ENCODE results near the gene CPA2.

The CPA2 gene

GRCh38 chr7:130286881-130287280 is 20.2 kb downstream of the CPA2 start:
- no peak for FAIRE-seq

DNA sequence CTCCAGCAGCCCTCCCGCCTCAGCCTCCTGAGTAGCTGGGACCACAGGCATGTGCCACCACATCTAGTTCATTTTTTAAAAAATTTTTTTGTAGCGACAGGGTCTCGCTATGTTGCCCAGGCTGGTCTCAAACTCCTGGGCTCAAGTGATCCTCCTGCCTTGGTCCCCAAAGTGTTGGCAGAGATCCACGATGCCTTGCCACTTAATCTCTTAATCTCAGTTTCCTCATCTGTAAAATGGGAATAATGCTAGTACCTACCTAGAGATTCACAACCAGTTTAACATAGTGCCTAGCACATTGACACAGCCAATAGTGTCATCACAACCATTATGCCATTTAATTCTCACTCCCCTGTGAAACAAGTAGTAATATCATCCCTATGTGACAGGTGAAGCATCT is 21.5 kb downstream of the CPA2 start:
- FAIRE-seq, result no peak

DNA sequence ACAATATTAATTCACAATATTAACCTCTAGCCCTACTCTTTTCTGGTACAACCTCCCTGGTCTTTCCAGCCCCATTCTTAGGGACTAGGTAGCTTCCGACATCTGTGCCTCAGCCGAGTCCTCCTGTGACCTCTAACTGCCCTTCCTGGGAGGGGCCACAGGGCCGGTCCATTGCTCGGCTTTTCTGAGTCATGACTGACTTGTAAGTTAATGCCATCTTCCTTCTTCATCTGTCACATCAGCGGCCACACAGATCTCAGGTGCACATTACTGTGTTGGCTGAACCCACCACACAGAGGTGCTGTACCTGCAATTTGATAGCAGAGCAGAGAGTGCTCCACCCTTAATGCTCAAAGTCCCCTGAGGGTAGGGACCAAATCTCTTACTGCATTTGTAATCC is 22.2 kb downstream of the CPA2 start:
- FAIRE-seq, result no peak

DNA sequence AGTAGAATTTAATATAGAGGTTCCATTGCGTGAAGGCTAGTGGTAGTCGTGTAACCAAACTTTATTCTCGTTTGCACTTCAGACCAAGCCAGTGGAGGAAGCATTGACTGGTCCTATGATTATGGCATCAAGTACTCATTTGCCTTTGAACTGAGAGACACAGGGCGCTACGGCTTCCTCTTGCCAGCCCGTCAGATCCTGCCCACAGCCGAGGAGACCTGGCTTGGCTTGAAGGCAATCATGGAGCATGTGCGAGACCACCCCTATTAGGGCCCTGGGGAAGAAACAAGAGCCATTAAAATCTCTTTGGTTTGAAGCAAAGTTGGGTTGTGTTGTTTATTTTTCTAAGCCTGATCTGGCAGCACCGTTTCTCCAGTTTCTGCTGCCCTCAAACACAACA is 22.8 kb downstream of the CPA2 start:
- no peak for FAIRE-seq

GRCh38 chr7:130290745-130291144 is 24.1 kb downstream of the CPA2 start:
- no peak for FAIRE-seq

DNA sequence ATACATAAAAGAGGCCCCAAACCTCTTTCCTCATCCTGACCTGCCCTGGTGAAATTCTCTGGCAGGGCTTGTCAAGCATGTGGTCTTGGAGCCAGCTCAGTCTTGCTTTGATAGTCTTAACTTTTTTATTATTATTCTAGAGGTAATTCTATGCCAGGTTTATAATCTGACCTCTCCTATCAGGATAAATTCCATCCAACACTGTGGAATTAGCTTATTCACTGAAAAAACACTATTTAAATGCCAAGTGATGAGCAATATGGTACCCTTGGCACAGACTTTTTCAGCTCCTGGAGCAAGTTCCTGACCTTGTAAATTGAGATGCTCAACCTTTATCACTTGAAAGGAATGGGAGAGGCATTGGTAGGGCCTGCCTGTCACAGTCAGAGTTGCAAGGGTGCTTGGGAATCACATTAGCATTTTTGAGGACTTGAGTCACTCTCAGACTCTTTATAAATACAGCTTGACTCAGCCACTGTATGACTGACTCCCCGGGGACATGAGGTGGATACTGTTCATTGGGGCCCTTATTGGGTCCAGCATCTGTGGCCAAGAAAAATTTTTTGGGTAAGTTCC is 26.1 kb downstream of the CPA2 start, which contains the start of gene CPA4:
Gene CPA4, plus strand, starts transcription at position 480 of the 576 bp plus-strand sequence. Its CDS starts 20 bp downstream, at position 500.
- no peak for FAIRE-seq

- no peak for FAIRE-seq
Observed at GRCh38 chr7:130293521-130293920, 26.9 kb downstream of the CPA2 start.

DNA sequence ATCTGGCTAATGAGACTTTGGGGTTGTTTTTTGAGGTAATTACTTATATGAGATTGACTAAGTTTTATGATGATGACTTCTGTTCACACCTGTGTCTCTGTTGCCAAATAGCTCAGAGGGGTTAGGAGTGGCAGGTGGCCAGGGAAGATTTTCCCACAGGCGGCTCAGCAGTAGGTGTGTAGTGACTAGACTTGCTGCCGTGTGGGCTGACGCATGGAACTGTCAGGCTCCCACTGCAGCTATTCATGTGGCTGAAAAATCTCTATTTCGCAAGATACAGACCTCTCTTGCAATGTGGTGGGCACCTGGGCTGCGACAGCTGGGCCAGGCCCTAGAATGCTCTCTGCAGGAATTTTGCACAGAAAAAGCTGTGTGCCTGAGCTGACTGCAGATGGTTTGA is 27.7 kb downstream of the CPA2 start:
- no peak for FAIRE-seq

- FAIRE-seq, result no peak
Observed at GRCh38 chr7:130296221-130296951, 29.7 kb downstream of the CPA2 start.

DNA sequence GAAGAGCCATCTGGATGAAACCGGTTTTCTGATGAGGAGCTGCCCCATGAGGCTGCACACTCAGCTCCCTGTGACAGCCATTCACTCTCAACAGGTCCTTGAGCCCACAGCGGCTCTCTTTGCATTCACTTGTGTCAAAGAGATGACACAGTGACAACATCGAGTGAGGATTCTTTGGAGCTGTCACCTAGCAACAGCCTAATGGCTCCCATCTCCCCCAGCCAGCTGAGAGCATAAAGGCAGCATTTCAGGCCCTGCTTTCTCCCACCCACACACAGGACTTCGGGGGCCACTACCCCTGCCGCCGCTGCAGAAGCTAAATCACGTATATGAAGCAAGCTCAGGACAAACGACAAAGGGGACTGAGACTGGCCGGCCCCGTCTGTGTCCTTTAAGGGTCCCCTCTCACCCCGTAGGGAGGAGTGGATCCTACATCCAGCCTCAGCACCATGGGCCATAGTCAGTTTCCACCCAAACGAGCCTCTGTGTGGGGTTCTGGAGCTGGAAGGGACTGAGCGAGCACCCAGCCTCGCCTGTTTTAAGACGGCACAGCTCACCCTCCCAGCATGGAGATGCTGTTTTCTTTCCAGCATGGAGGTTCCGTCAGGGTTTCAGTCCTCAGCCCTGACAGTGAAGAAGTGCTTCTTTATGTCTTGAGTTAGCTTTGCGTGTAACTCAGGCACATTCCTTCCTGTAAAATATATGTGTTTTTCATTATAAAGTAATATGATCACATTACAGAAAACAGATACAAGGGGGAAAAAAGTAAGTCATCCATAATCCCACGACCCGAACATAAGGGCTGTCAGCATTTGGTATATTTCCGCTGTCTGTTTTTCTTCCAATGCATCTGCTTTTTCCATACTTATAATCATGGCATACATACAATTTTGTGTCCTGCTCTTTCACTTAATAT is 31.2 kb downstream of the CPA2 start:
- FAIRE-seq, result no peak

GRCh38 chr7:130298544-130299326 is 32.1 kb downstream of the CPA2 start:
- no peak for FAIRE-seq

- no peak for FAIRE-seq
Observed at GRCh38 chr7:130299866-130300265, 33.2 kb downstream of the CPA2 start.

GRCh38 chr7:130301501-130302020 is 34.9 kb downstream of the CPA2 start:
- FAIRE-seq, result no peak

GRCh38 chr7:130302649-130303048 is 36.0 kb downstream of the CPA2 start:
- FAIRE-seq, result no peak

DNA sequence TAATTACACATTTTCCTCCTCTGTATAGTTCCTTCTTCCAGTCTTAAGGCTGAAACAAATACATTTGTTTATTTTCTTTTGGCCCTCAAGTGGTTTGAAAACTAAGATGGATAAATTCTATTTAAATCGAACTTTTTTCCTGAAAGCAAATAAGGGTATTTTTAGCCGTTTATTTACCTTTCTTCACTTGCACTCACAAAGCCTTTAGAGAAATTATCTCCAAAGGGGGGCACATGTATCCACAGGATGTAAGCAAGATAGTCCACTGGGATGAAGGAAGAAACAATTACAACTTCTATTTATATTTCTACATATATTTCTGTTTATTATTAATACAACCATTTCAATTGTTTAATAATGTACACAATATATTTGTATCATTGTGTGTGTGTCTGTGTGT is 36.5 kb downstream of the CPA2 start:
- FAIRE-seq, result no peak

DNA sequence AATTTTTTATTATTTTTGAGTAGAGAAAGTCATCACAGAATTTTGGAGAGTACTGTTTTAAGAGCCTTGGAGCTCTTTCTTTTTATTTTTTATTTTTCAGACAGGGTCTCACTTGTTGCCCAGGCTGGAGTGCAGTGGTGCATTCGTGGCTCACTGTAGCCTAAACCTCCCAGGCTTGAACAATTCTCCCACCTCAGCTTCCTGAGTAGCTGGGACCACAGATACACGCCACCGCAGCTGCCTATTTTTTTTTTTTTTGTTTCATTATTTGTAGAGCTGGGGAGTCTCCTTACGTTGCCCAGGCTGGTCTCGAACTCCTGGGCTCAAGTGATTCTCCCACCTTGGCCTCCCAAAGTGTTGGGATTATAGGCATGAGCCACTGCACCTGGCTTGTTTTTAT is 36.9 kb downstream of the CPA2 start:
- no peak for FAIRE-seq

- no peak for FAIRE-seq
Observed at GRCh38 chr7:130303982-130304381, 37.3 kb downstream of the CPA2 start.

DNA sequence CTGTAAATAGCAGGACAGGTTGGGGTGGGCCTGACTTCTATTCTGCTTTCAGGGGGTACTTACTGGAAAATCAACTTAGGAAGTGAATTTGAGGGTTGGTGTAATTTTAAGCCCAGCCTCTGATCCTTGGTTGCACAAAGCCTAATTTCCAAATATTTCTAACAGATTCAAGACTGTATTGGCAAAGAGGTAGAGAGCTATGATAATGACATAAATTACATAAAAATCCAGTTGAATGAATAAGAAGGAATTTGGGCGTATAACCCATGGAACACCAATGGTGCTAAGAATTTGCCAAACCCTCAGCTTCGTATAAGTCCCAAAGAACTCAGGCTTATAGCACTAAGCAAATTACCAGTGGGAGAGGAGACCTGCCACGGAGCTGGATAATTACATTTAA is 38.2 kb downstream of the CPA2 start:
- no peak for FAIRE-seq

- FAIRE-seq, result no peak
Observed at GRCh38 chr7:130305433-130306042, 38.9 kb downstream of the CPA2 start.

- no peak for FAIRE-seq
Observed at GRCh38 chr7:130309986-130310385, 43.3 kb downstream of the CPA2 start.

DNA sequence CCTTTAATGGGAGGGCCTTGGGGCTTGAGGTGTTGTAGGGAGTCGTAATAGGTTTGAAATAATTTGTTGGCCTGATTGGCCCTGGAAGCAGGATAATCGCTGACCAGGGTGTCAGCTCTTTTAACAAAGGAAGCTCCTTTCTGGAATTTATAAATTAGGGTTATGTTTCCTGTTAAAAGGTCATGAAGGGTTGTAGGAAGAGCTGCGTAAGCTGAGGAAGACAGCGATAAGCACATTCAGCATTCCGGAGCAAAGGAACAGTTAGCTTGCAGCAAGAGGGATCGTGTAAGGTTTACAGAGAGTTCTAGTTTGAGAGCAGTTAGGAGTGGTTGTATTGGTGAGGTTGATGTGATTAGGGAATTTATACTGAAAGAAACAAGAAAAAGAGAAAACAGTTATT is 47.6 kb downstream of the CPA2 start:
- FAIRE-seq, result no peak

- no peak for FAIRE-seq
Observed at GRCh38 chr7:130319541-130319940, 52.9 kb downstream of the CPA2 start.

Data from G401.6 (cell line).